Liver (tissue), 3 donors: Measurements from ENCODE around the gene TPRKB.

Source experiments
- GABPA ChIP-seq, 2 donors: IDR thresholded peaks in 1 of 2; conservative IDR thresholded peaks in 1 of 2; 2 replicates each; pipeline ENCODE4 v1.6.1; 2016; ENCODE audit warnings: antibody characterized with exemption in 2 of 2, mild to moderate bottlenecking in 1 of 2, moderate library complexity in 1 of 2
- RAD21 ChIP-seq, 2 donors: IDR thresholded peaks; 2 replicates each; pipeline ENCODE4 v1.6.1; 2016; ENCODE audit warnings: antibody characterized with exemption in 2 of 2, mild to moderate bottlenecking in 2 of 2
- SP1 ChIP-seq: IDR thresholded peaks from 2 replicates; pipeline ENCODE4 v1.6.1; 2018; ENCODE audit warnings: antibody characterized with exemption, mild to moderate bottlenecking
- TAF1 ChIP-seq: conservative IDR thresholded peaks from 2 replicates; pipeline ENCODE4 v1.6.1; 2016; ENCODE audit warnings: antibody characterized with exemption, mild to moderate bottlenecking
- TF ChIP-seq, protein P1 (sequence below): fragments of 150-350 bp; IDR thresholded peaks from 2 replicates; pipeline ENCODE4 v1.5.1; 2017; ENCODE audit warnings: improper control_type of control experiment, low read depth, low read length; ENCODE audit not compliant: missing input control
- TF ChIP-seq, protein P2 (sequence below): IDR thresholded peaks from 2 replicates; pipeline ENCODE4 v1.6.1; 2016; ENCODE audit warnings: antibody characterized with exemption, mild to moderate bottlenecking
- TF ChIP-seq, protein P3 (sequence below): IDR thresholded peaks from 2 replicates; pipeline ENCODE4 v1.6.1; 2016; ENCODE audit warnings: antibody characterized with exemption
- donor health status: healthy.
- donor health status: healthy.

DNA sequence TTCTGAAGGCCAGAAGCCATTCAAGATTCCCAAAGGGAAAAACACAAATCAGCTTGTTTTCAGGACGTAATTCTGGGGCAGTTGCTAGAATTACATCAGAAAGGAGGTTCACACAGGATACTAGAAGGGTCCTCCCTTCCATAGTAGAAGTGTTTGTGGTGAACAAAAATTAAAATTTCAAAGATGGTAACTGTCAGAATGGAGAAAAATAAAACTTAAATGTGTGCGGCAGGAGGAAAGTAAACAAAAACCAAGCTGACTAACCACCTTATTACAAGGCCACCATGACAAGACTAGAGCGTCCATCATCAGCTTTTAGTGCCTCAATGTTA lies 9.7 kb upstream of the TPRKB start:
- TF ChIP-seq SP1, result no peak
- TF ChIP-seq RAD21 (IDR thresholded peaks at IDR 0.05), result no peak
- TF ChIP-seq, protein P1, sequence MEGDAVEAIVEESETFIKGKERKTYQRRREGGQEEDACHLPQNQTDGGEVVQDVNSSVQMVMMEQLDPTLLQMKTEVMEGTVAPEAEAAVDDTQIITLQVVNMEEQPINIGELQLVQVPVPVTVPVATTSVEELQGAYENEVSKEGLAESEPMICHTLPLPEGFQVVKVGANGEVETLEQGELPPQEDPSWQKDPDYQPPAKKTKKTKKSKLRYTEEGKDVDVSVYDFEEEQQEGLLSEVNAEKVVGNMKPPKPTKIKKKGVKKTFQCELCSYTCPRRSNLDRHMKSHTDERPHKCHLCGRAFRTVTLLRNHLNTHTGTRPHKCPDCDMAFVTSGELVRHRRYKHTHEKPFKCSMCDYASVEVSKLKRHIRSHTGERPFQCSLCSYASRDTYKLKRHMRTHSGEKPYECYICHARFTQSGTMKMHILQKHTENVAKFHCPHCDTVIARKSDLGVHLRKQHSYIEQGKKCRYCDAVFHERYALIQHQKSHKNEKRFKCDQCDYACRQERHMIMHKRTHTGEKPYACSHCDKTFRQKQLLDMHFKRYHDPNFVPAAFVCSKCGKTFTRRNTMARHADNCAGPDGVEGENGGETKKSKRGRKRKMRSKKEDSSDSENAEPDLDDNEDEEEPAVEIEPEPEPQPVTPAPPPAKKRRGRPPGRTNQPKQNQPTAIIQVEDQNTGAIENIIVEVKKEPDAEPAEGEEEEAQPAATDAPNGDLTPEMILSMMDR, result no peak
- no peak for TF ChIP-seq TAF1
- TF ChIP-seq, protein P2, sequence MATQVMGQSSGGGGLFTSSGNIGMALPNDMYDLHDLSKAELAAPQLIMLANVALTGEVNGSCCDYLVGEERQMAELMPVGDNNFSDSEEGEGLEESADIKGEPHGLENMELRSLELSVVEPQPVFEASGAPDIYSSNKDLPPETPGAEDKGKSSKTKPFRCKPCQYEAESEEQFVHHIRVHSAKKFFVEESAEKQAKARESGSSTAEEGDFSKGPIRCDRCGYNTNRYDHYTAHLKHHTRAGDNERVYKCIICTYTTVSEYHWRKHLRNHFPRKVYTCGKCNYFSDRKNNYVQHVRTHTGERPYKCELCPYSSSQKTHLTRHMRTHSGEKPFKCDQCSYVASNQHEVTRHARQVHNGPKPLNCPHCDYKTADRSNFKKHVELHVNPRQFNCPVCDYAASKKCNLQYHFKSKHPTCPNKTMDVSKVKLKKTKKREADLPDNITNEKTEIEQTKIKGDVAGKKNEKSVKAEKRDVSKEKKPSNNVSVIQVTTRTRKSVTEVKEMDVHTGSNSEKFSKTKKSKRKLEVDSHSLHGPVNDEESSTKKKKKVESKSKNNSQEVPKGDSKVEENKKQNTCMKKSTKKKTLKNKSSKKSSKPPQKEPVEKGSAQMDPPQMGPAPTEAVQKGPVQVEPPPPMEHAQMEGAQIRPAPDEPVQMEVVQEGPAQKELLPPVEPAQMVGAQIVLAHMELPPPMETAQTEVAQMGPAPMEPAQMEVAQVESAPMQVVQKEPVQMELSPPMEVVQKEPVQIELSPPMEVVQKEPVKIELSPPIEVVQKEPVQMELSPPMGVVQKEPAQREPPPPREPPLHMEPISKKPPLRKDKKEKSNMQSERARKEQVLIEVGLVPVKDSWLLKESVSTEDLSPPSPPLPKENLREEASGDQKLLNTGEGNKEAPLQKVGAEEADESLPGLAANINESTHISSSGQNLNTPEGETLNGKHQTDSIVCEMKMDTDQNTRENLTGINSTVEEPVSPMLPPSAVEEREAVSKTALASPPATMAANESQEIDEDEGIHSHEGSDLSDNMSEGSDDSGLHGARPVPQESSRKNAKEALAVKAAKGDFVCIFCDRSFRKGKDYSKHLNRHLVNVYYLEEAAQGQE, result no peak
- TF ChIP-seq, protein P3, sequence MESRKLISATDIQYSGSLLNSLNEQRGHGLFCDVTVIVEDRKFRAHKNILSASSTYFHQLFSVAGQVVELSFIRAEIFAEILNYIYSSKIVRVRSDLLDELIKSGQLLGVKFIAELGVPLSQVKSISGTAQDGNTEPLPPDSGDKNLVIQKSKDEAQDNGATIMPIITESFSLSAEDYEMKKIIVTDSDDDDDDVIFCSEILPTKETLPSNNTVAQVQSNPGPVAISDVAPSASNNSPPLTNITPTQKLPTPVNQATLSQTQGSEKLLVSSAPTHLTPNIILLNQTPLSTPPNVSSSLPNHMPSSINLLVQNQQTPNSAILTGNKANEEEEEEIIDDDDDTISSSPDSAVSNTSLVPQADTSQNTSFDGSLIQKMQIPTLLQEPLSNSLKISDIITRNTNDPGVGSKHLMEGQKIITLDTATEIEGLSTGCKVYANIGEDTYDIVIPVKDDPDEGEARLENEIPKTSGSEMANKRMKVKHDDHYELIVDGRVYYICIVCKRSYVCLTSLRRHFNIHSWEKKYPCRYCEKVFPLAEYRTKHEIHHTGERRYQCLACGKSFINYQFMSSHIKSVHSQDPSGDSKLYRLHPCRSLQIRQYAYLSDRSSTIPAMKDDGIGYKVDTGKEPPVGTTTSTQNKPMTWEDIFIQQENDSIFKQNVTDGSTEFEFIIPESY, result no peak
- no peak for TF ChIP-seq GABPA (IDR thresholded peaks at IDR 0.05 in 1 of 2, conservative IDR thresholded peaks at IDR 0.05 in 1 of 2)
